Measurements from ENCODE around the gene ARRDC3.
"Not testable (repeated sequence)": the region's sequence is repeated elsewhere in the genome, so short reads cannot be mapped to it uniquely, and the experiment has no call there.

Gene ARRDC3

GRCh38 chr5:91361055-91361701 lies 21.9 kb downstream of the ARRDC3 start:
- no peak for DNase-seq (ENCODE audit: low read depth in 2 of 2, low spot score in 1 of 2)

DNA sequence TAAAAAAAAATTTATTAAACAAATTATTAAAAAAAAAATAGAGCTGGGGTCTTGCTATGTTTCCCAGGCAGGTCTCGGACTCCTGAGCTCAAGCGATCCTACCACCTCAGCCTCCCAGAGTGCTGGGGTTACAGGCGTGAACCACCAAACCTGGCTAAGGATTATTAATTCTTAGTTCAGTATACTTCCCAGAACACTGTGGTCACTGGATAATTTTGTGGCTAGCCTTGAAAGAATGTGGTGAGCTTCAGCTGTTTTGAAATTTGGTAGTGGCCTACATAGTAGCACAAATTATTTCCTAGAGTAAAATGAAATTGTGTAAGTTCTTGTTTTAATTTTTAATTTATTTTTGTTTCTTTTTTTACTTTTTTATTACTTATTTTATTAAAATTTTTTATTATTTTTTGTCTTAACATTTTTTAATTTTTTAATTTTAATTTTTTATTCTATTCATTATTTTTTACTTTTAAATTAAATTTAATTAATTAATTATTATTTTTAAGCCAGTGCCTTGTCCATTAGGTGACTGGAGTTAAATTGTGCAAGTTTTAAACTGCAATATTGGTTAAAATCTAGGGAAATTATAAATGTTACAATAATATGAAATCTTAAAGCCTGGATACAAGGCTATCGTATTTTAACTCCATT lies 23.0 kb downstream of the ARRDC3 start:
- no peak for DNase-seq (ENCODE audit: low read depth in 2 of 2, low spot score in 1 of 2)

- DNase-seq (ENCODE audit: low read depth in 2 of 2, low spot score in 1 of 2), result no peak
Measured at GRCh38 chr5:91357806-91358205, 25.3 kb downstream of the ARRDC3 start.

- no peak for DNase-seq (ENCODE audit: low read depth in 2 of 2, low spot score in 1 of 2)
Measured at GRCh38 chr5:91357012-91357634, 26.0 kb downstream of the ARRDC3 start.

- not testable (repeated sequence) for DNase-seq (ENCODE audit: low read depth in 2 of 2, low spot score in 1 of 2)
Measured at GRCh38 chr5:91354867-91355266, 28.2 kb downstream of the ARRDC3 start.

DNA sequence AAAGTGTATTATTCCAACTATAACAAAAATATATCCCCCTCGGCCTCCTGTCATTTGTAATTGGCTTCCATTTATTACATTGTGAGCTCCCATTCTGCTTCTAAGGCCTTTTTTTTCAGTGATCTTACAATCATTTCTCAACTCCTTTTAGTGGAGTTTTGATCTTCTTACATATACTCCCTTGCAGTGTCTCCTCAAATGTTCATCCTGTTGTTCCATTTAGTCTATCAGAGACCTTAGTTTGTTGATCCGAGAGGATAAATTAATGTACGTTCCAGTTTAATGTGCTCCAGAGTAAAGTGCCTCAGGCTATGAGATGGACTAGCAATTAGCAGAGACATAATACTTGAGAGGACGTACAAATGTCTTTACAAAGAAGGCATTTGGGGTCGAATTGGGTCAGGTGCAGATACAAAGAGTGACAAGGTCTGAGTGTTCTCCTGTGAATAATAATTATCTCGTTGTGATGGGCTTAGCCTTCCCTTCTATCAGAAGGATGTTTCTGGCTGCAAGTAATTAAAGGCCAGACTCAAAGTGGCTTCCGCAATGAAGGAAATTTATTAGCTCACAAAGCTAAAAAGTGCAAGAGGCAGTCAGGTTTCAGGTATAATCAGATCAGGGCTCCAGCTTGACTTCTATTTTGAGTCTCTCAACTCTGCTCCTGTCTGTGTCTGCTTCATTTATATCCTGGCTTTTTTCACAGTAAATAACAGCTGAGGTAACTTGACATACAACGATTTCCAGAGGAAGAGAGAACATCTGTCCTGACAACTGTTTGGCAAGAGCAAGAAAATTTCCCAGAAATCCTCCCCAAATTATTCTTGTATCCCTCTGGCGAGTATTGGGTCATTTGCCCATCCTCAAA lies 30.1 kb downstream of the ARRDC3 start:
- DNase-seq (ENCODE audit: low read depth in 2 of 2, low spot score in 1 of 2), result no peak

- no peak for DNase-seq (ENCODE audit: low read depth in 2 of 2, low spot score in 1 of 2)
Measured at GRCh38 chr5:91345461-91345860, 37.7 kb downstream of the ARRDC3 start.

GRCh38 chr5:91344661-91345200 lies 38.4 kb downstream of the ARRDC3 start:
- not testable (repeated sequence) for DNase-seq (ENCODE audit: low read depth in 2 of 2, low spot score in 1 of 2)

- DNase-seq (ENCODE audit: low read depth in 2 of 2, low spot score in 1 of 2), result no peak
Measured at GRCh38 chr5:91343916-91344315, 39.2 kb downstream of the ARRDC3 start.

DNA sequence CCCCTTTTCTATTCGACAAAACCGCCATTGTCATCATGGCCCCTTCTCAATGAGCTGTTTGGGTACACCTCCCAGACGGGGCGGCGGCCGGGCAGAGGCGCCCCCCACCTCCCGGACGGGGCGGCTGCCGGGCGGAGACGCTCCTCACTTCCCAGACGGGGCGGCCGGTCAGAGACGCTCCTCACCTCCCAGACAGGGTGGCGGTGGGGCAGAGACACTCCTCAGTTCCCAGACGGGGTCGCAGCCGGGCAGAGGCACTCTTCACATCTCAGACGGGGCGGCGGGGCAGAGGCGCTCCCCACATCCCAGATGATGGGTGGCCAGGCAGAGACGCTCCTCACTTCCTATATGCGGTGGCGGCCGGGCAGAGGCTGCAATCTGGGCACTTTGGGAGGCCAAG lies 40.2 kb downstream of the ARRDC3 start:
- DNase-seq (ENCODE audit: low read depth in 2 of 2, low spot score in 1 of 2), result not testable (repeated sequence)

- no peak for DNase-seq (ENCODE audit: low read depth in 2 of 2, low spot score in 1 of 2)
Measured at GRCh38 chr5:91341154-91341553, 42.0 kb downstream of the ARRDC3 start.

- DNase-seq (ENCODE audit: low read depth in 2 of 2, low spot score in 1 of 2), result no peak
Measured at GRCh38 chr5:91340532-91340931, 42.6 kb downstream of the ARRDC3 start.

DNA sequence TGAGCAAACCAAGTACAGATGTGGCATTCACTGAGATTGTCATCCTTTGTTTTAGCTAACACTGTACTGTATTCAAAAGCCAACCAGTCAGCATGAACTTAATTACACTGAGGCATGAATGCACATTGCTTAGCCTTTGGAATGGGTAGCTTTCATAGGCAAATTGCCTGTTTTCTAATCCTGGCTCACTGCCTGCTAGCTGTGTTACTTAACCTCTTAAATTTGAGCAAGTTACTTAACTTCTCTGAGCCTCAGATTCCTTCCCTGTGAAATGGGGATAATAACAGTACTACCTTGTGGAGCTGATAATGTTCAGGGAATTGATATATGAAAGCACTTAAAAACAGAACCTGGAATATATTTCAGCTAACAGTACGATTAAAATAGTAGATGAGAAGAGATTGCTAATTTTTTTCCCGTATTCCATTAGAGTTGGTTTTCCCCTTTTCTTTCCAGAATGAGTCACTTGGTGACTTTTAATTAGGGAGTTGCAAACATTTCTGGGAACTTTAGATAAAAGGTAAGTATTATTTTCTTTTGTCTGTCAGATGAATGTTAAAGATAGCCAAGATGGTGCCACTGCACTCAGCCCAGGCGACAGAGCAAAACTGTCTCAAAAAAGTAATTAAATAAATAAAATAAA lies 43.9 kb downstream of the ARRDC3 start:
- DNase-seq (ENCODE audit: low read depth in 2 of 2, low spot score in 1 of 2), result no peak

- DNase-seq (ENCODE audit: low read depth in 2 of 2, low spot score in 1 of 2), result no peak
Measured at GRCh38 chr5:91332267-91333045, 50.7 kb downstream of the ARRDC3 start.

DNA sequence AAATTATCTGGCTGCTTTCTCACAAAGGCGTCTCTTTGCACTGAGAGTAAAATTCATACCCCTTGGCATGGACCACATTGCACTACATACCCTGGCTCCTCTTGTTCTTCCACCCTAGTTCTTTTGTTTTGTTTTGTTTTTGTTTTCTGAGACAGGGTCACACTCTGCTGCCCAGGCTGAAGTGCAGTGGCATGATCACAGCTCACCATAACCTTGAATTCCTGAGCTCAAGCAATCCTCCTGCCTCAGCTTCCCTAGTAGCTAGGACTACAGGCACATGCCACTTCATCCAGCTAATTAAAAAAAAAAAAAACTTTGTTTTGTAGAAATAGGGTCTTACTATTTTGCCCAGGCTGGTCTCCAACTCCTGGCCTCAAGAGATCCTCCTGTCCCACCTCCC lies 51.4 kb downstream of the ARRDC3 start:
- DNase-seq (ENCODE audit: low read depth in 2 of 2, low spot score in 1 of 2), result no peak

GRCh38 chr5:91329283-91329682 lies 53.8 kb downstream of the ARRDC3 start:
- DNase-seq (ENCODE audit: low read depth in 2 of 2, low spot score in 1 of 2), result no peak

GRCh38 chr5:91328743-91329142 lies 54.4 kb downstream of the ARRDC3 start:
- no peak for DNase-seq (ENCODE audit: low read depth in 2 of 2, low spot score in 1 of 2)

GRCh38 chr5:91322981-91323380 lies 60.1 kb downstream of the ARRDC3 start:
- not testable (repeated sequence) for DNase-seq (ENCODE audit: low read depth in 2 of 2, low spot score in 1 of 2)

GRCh38 chr5:91319667-91320066 lies 63.5 kb downstream of the ARRDC3 start:
- no peak for DNase-seq (ENCODE audit: low read depth in 2 of 2, low spot score in 1 of 2)

- peak in 1 of 2 donors; percentile 15 for DNase-seq (ENCODE audit: low read depth in 2 of 2, low spot score in 1 of 2)
Measured at GRCh38 chr5:91318724-91319123, 64.4 kb downstream of the ARRDC3 start.

All from stimulated activated CD8-positive, alpha-beta memory T cell treated with anti-CD3 and anti-CD28 coated beads, Interleukin-4, amount 100 ng/mL, for 4 hours (primary cell).